HEK293 (cell line): ENCODE results near the gene CLDN6.

ENCODE experiments used
- CTCF ChIA-PET: fragments of 350-600 bp; formaldehyde crosslinking; extraction: SDS; loops from one replicate; lab custom pipeline; 2021; ENCODE audit warnings: antibody characterized with exemption; lab: Yijun Ruan, JAX
- POLR2A ChIA-PET: fragments of 300-600 bp; formaldehyde crosslinking; extraction: SDS; loops from one replicate; lab custom pipeline; 2020; ENCODE audit warnings: antibody characterized with exemption, inconsistent platforms; lab: Yijun Ruan, JAX
- H3K27ac ChIP-seq: fragments of 200-500 bp; sonication (Bioruptor generic); 2 replicates; pipeline ENCODE4 v1.5.1; 2014; ENCODE audit warnings: low read depth, low read length, control low read depth, inconsistent platforms; ENCODE audit errors: extremely low read depth
- H3K36me3 ChIP-seq, 2 experiments: fragments of 200-500 bp in 1 of 2; sonication (Bioruptor generic) in 1 of 2; 1 replicate in 1 of 2; 2 replicates in 1 of 2; pipeline ENCODE4 v1.5.1; 2014 to 2017; ENCODE audit warnings: inconsistent platforms in 2 of 2, low read length in 2 of 2; ENCODE audit not compliant: control insufficient read depth in 2 of 2, insufficient read depth in 1 of 2
- H3K4me1 ChIP-seq: fragments of 200-500 bp; sonication (Bioruptor generic); 2 replicates; pipeline ENCODE4 v1.5.1; 2014; ENCODE audit warnings: mild to moderate bottlenecking, low read length, inconsistent platforms; ENCODE audit not compliant: control insufficient read depth, insufficient read depth
- H3K4me3 ChIP-seq: 2 replicates; pipeline ENCODE4 v1.5.1; 2011; ENCODE audit warnings: low read depth, mild to moderate bottlenecking, control low read depth, low read length, moderate library complexity
- H3K9me3 ChIP-seq: fragments of 200-500 bp; sonication (Bioruptor generic); 2 replicates; pipeline ENCODE4 v1.5.1; 2014; ENCODE audit warnings: low read depth, low read length, inconsistent platforms; ENCODE audit not compliant: control insufficient read depth, insufficient read depth
- FEZF1 ChIP-seq: fragments of 450-650 bp; formaldehyde crosslinking; IDR thresholded peaks from 2 replicates; pipeline ENCODE4 v1.5.1; 2016; ENCODE audit warnings: missing biosample characterization, missing genetic modification characterization
- HOXC10 ChIP-seq: sonication (generic); formaldehyde crosslinking; IDR thresholded peaks from 2 replicates; pipeline ENCODE4 v1.8.1; 2023; ENCODE audit warnings: mild to moderate bottlenecking, missing genetic modification reagents
- KLF16 ChIP-seq: fragments of 450-650 bp; formaldehyde crosslinking; IDR thresholded peaks from 2 replicates; pipeline ENCODE4 v1.5.1; 2017; ENCODE audit warnings: missing biosample characterization, missing genetic modification characterization
- KLF8 ChIP-seq: fragments of 450-650 bp; formaldehyde crosslinking; IDR thresholded peaks from 2 replicates; pipeline ENCODE4 v1.5.1; 2016; ENCODE audit warnings: missing biosample characterization, missing genetic modification characterization
- OSR2 ChIP-seq: fragments of 450-650 bp; formaldehyde crosslinking; IDR thresholded peaks from 2 replicates; pipeline ENCODE4 v1.5.1; 2016; ENCODE audit warnings: missing biosample characterization, missing genetic modification characterization
- PRDM1 ChIP-seq: fragments of 450-650 bp; formaldehyde crosslinking; IDR thresholded peaks from 2 replicates; pipeline ENCODE4; 2016; ENCODE audit warnings: missing biosample characterization, missing genetic modification characterization
- PRDM10 ChIP-seq: fragments of 450-650 bp; formaldehyde crosslinking; IDR thresholded peaks from 2 replicates; pipeline ENCODE4 v1.5.1; 2016; ENCODE audit warnings: missing biosample characterization, missing genetic modification characterization
- TSHZ1 ChIP-seq: fragments of 450-650 bp; formaldehyde crosslinking; IDR thresholded peaks from 2 replicates; pipeline ENCODE4 v1.5.1; 2016; ENCODE audit warnings: missing biosample characterization, missing genetic modification characterization, borderline replicate concordance
- ZNF112 ChIP-seq: fragments of 450-650 bp; formaldehyde crosslinking; IDR thresholded peaks from 2 replicates; pipeline ENCODE4 v1.5.0; 2017; ENCODE audit warnings: missing biosample characterization, missing genetic modification characterization
- ZNF175 ChIP-seq: fragments of 450-650 bp; formaldehyde crosslinking; IDR thresholded peaks from 2 replicates; pipeline ENCODE4 v1.5.1; 2016; ENCODE audit warnings: missing biosample characterization, missing genetic modification characterization
- ZNF214 ChIP-seq: fragments of 450-650 bp; formaldehyde crosslinking; IDR thresholded peaks from 2 replicates; pipeline ENCODE4 v1.5.1; 2017; ENCODE audit warnings: missing biosample characterization, mild to moderate bottlenecking, missing genetic modification characterization, borderline replicate concordance
- ZNF335 ChIP-seq: fragments of 450-650 bp; formaldehyde crosslinking; conservative IDR thresholded peaks from 2 replicates; pipeline ENCODE4 v1.5.1; 2016; ENCODE audit warnings: missing biosample characterization, missing genetic modification characterization
- ZNF350 ChIP-seq: fragments of 450-650 bp; formaldehyde crosslinking; IDR thresholded peaks from 2 replicates; pipeline ENCODE4 v1.5.0; 2017; ENCODE audit warnings: missing biosample characterization, mild to moderate bottlenecking, missing genetic modification characterization
- ZNF366 ChIP-seq: fragments of 450-650 bp; formaldehyde crosslinking; conservative IDR thresholded peaks from 2 replicates; pipeline ENCODE4 v1.5.1; 2016; ENCODE audit warnings: missing biosample characterization, missing genetic modification characterization
- ZNF37A ChIP-seq: fragments of 450-650 bp; IDR thresholded peaks from 2 replicates; pipeline ENCODE4 v1.5.1; 2018; ENCODE audit warnings: missing biosample characterization, missing genetic modification characterization
- ZNF398 ChIP-seq: fragments of 450-650 bp; formaldehyde crosslinking; IDR thresholded peaks from 2 replicates; pipeline ENCODE4 v1.5.1; 2017; ENCODE audit warnings: missing biosample characterization, missing genetic modification characterization
- ZNF433 ChIP-seq: fragments of 450-650 bp; formaldehyde crosslinking; IDR thresholded peaks from 2 replicates; pipeline ENCODE4 v1.5.1; 2016; ENCODE audit warnings: missing biosample characterization, missing genetic modification characterization, low read depth
- ZNF555 ChIP-seq: fragments of 450-650 bp; formaldehyde crosslinking; conservative IDR thresholded peaks from 2 replicates; pipeline ENCODE4 v1.5.1; 2017; ENCODE audit warnings: missing biosample characterization, mild to moderate bottlenecking, missing genetic modification characterization, inconsistent platforms
- ZNF585B ChIP-seq: fragments of 450-650 bp; formaldehyde crosslinking; IDR thresholded peaks from 2 replicates; pipeline ENCODE4 v1.5.1; 2016; ENCODE audit warnings: missing biosample characterization, missing genetic modification characterization
- ZNF600 ChIP-seq: fragments of 450-650 bp; formaldehyde crosslinking; IDR thresholded peaks from 2 replicates; pipeline ENCODE4 v1.5.1; 2016; ENCODE audit warnings: missing biosample characterization, missing genetic modification characterization
- ZNF610 ChIP-seq: fragments of 450-650 bp; formaldehyde crosslinking; IDR thresholded peaks from 2 replicates; pipeline ENCODE4 v1.5.1; 2016; ENCODE audit warnings: missing biosample characterization, missing genetic modification characterization, borderline replicate concordance
- ZNF621 ChIP-seq: fragments of 450-650 bp; formaldehyde crosslinking; IDR thresholded peaks from 2 replicates; pipeline ENCODE4 v1.5.1; 2017; ENCODE audit warnings: missing biosample characterization, missing genetic modification characterization
- ZNF645 ChIP-seq: fragments of 450-650 bp; formaldehyde crosslinking; IDR thresholded peaks from 2 replicates; pipeline ENCODE4; 2016; ENCODE audit warnings: missing biosample characterization, missing genetic modification characterization
- ZNF664 ChIP-seq: fragments of 450-650 bp; formaldehyde crosslinking; IDR thresholded peaks from 2 replicates; pipeline ENCODE4 v1.5.1; 2016; ENCODE audit warnings: missing biosample characterization, missing genetic modification characterization
- ZNF707 ChIP-seq: fragments of 450-650 bp; formaldehyde crosslinking; IDR thresholded peaks from 2 replicates; pipeline ENCODE4 v1.5.1; 2016; ENCODE audit warnings: missing biosample characterization, missing genetic modification characterization
- ZNF747 ChIP-seq: fragments of 450-650 bp; formaldehyde crosslinking; IDR thresholded peaks from 2 replicates; pipeline ENCODE4 v1.5.1; 2016; ENCODE audit warnings: missing biosample characterization, missing genetic modification characterization
- ZNF776 ChIP-seq: fragments of 450-650 bp; formaldehyde crosslinking; IDR thresholded peaks from 2 replicates; pipeline ENCODE4 v1.5.0; 2017; ENCODE audit warnings: missing biosample characterization, missing genetic modification characterization, borderline replicate concordance

CLDN6 gene

GRCh38 chr16:2982402-2982801 lies 35.6 kb downstream of the CLDN6 start:
- ChIA-PET CTCF (interaction anchor here (0.8 to 2.8 kb wide), 6 partner anchors 10 to 61 kb away, joined by 3 to 12 read pairs (median 4); partner anchors contain the start of gene PAQR4), POLR2A (interaction anchor here (0.7 to 1.7 kb wide), 6 partner anchors 8 to 552 kb away, joined by 3 to 5 read pairs (median 4); partner anchors contain the start of genes HCFC1R1 and THOC6)
- H3K9me3 ChIP-seq: no peaks in the 10 kb centered on the region
- no peak overlapping the region for H3K27ac ChIP-seq
- no peak overlapping the region for H3K4me3 ChIP-seq
- H3K4me1 ChIP-seq: no peaks in the 10 kb centered on the region
- TF ChIP-seq PRDM1 (tag by site-specific recombination): peak; percentile 99
- TF ChIP-seq KLF16: no peak
- no peak for TF ChIP-seq ZNF555 (tag by site-specific recombination)
- no peak for TF ChIP-seq ZNF645
- no peak for TF ChIP-seq ZNF433 (tag by site-specific recombination)
- no peak for TF ChIP-seq OSR2 (tag by site-specific recombination)
- no peak for TF ChIP-seq FEZF1 (tag by site-specific recombination)
- peak; percentile 91 for TF ChIP-seq ZNF366 (tag by site-specific recombination)
- no peak for TF ChIP-seq ZNF621 (tag by site-specific recombination)
- no peak for TF ChIP-seq ZNF610
- TF ChIP-seq ZNF214: no peak
- no peak for TF ChIP-seq ZNF707 (tag by site-specific recombination)
- 0 out of 2 replicates have a peak, but pooled peaks have one; percentile 18 for TF ChIP-seq ZNF335 (tag by site-specific recombination)
- no peak for TF ChIP-seq TSHZ1 (tag by site-specific recombination)
- TF ChIP-seq ZNF175 (tag by site-specific recombination): no peak
- TF ChIP-seq ZNF398 (tag by site-specific recombination): no peak
- TF ChIP-seq KLF8 (tag by site-specific recombination): no peak
- H3K36me3 ChIP-seq: peaks cover 3 to 10% of the 10 kb centered on the region in 2 experiments; a peak in 2 of 3 replicates

GRCh38 chr16:2981899-2982250 lies 36.1 kb downstream of the CLDN6 start:
- Histone ChIP-seq H3K27ac (no peak overlapping the region), H3K9me3 (no peaks in the 10 kb centered on the region), H3K4me1 (no peaks in the 10 kb centered on the region), H3K36me3 (peaks cover 3 to 15% of the 10 kb centered on the region in 2 experiments; a peak in 2 of 3 replicates), H3K4me3 (no peak overlapping the region)
- POLR2A ChIA-PET: interaction anchor here (0.7 to 2.2 kb wide), 8 partner anchors 9 to 552 kb away, joined by 3 to 25 read pairs (median 4); partner anchors contain the start of genes HCFC1R1, KREMEN2, THOC6 and TNFRSF12A
- CTCF ChIA-PET: interaction anchor here (1.4 to 2.8 kb wide), 4 partner anchors 10 to 55 kb away, joined by 4 to 12 read pairs (median 5); partner anchors contain the start of gene PAQR4
- TF ChIP-seq ZNF350 (tag by site-specific recombination) (no peak), HOXC10 (CRISPR knock-in tag) (no peak), ZNF747 (tag by site-specific recombination) (no peak), ZNF600 (tag by site-specific recombination) (peak; percentile 82), ZNF776 (tag by site-specific recombination) (no peak), ZNF37A (tag by site-specific recombination) (no peak), ZNF112 (tag by site-specific recombination) (no peak), ZNF585B (tag by site-specific recombination) (no peak), ZNF664 (tag by site-specific recombination) (no peak), PRDM10 (no peak)
